K562 (cell line): ENCODE measurements around the gene CACNA1C. TPM values are rescaled to one million over a fixed set of nuclear protein-coding genes. Genes with fewer than 3 reads are reported as not detected.

ENCODE experiments used
- ATAC-seq: fragments of 200-7000 bp; cut with Tn5 transposase; 3 replicates; pipeline ENCODE4 v1.9.1; 2020; ENCODE audit warnings: moderate library complexity
- BruUV-seq: library from RNA; stranded (reverse); fragments of 400-500 nt; replicated peaks from 2 replicates; lab custom pipeline; 2021; lab: Mats Ljungman, UMichigan
- CTCF ChIA-PET: fragments of 300-600 bp; formaldehyde crosslinking; extraction: SDS; loops from one replicate; lab custom pipeline; 2021; ENCODE audit warnings: low intra/inter-chr PET ratio; lab: Yijun Ruan, JAX
- POLR2A ChIA-PET: fragments of 300-600, 350-650 bp; sonication (Branson Sonifier 250); formaldehyde crosslinking; extraction: SDS; loops from one replicate; lab custom pipeline; 2021; ENCODE audit warnings: antibody characterized with exemption, inconsistent platforms; lab: Yijun Ruan, JAX
- DNase-seq, 4 experiments: peaks; one replicate each; pipeline versions ENCODE4 v3.0.0 to v3.0.0-alpha.2; 2011 to 2018; ENCODE audit warnings: low spot score in 3 of 4, mixed read lengths in 3 of 4; ENCODE audit errors: extremely low read depth in 1 of 4
- FAIRE-seq: peaks from 2 replicates; lab custom pipeline; 2011; peaks lifted over from hg19 to GRCh38; lab: Jason Lieb, UNC
- H2AFZ ChIP-seq: 2 replicates; pipeline ENCODE4 v1.6.0; 2011; ENCODE audit warnings: low read depth, low read length, control low read depth, inconsistent platforms
- H3K27ac ChIP-seq: fragments of 200-600 bp; 3 replicates; pipeline ENCODE4 v1.8.0; 2011; ENCODE audit warnings: low read depth, mild to moderate bottlenecking, control low read depth, inconsistent platforms, low read length, moderate library complexity, mixed read lengths; ENCODE audit errors: extremely low read depth
- H3K27me3 ChIP-seq, 2 experiments: fragments of 300-600 bp in 1 of 2; 2 replicates in 1 of 2; 3 replicates in 1 of 2; pipeline versions ENCODE4 v1.6.0 to v1.8.0; 2011; ENCODE audit warnings: inconsistent platforms in 2 of 2, low read length in 2 of 2, mild to moderate bottlenecking in 1 of 2, mixed read lengths in 1 of 2, moderate library complexity in 1 of 2; ENCODE audit not compliant: control insufficient read depth in 2 of 2, insufficient read depth in 2 of 2
- H3K36me3 ChIP-seq: fragments of 300-600 bp; 3 replicates; pipeline ENCODE4 v1.8.0; 2011; ENCODE audit warnings: mild to moderate bottlenecking, low read length, inconsistent platforms; ENCODE audit not compliant: control insufficient read depth, insufficient read depth
- H3K4me1 ChIP-seq, 2 experiments: fragments of 200-600 bp in 1 of 2; replicated peaks in 1 of 2; 2 replicates in 1 of 2; 3 replicates in 1 of 2; pipeline versions ENCODE4 v1.5.1 to v1.8.0; 2011; ENCODE audit warnings: inconsistent platforms in 2 of 2, low read length in 2 of 2, mild to moderate bottlenecking in 1 of 2, mixed read lengths in 1 of 2, moderate library complexity in 1 of 2; ENCODE audit not compliant: control insufficient read depth in 2 of 2, insufficient read depth in 2 of 2
- H3K4me2 ChIP-seq: 2 replicates; pipeline ENCODE4 v1.6.1; 2011; ENCODE audit warnings: low read length, control low read depth, inconsistent platforms, mixed read lengths; ENCODE audit not compliant: insufficient read depth
- H3K4me3 ChIP-seq: fragments of 200-600 bp; sonication (generic), shearing (Covaris generic); 2 replicates; pipeline ENCODE4 v1.5.1; 2016; ENCODE audit warnings: control low read depth, inconsistent platforms
- H3K79me2 ChIP-seq: fragments of 200-600 bp; 3 replicates; pipeline ENCODE4 v1.8.0; 2011; ENCODE audit warnings: low read length, inconsistent platforms; ENCODE audit not compliant: control insufficient read depth, insufficient read depth
- H3K9ac ChIP-seq, 2 experiments: 2 replicates each; pipeline versions ENCODE4 v1.6.0 to v1.6.1; 2011; ENCODE audit warnings: low read depth in 2 of 2, low read length in 2 of 2, control low read depth in 1 of 2, inconsistent platforms in 1 of 2, mild to moderate bottlenecking in 1 of 2, mixed read lengths in 1 of 2; ENCODE audit not compliant: insufficient read depth in 1 of 2
- H3K9me1 ChIP-seq: one replicate; pipeline ENCODE4 v1.6.0; 2011; ENCODE audit warnings: inconsistent platforms, mild to moderate bottlenecking, low read length, moderate library complexity; ENCODE audit not compliant: control insufficient read depth, insufficient read depth
- H3K9me3 ChIP-seq: replicated peaks from 2 replicates; pipeline ENCODE4 v1.5.1; 2011; ENCODE audit warnings: low read depth, low read length, inconsistent platforms; ENCODE audit not compliant: control insufficient read depth, insufficient read depth
- H4K20me1 ChIP-seq: replicated peaks from 2 replicates; pipeline ENCODE4 v1.6.1; 2011; ENCODE audit warnings: low read length, inconsistent platforms, mixed read lengths; ENCODE audit not compliant: control insufficient read depth, insufficient read depth
- BCLAF1 ChIP-seq, 2 experiments: fragments of 450-650 bp in 1 of 2; IDR thresholded peaks; 2 replicates each; pipeline ENCODE4 v1.6.1; 2011 to 2017; ENCODE audit warnings: low read depth in 2 of 2, antibody characterized with exemption in 1 of 2, borderline replicate concordance in 1 of 2, low read length in 1 of 2, mild to moderate bottlenecking in 1 of 2, mixed read lengths in 1 of 2; ENCODE audit not compliant: control insufficient read depth in 1 of 2
- CTBP1 ChIP-seq: fragments of 450-650 bp; IDR thresholded peaks from 2 replicates; pipeline ENCODE4 v1.6.1; 2016; ENCODE audit warnings: borderline replicate concordance
- ILF3 ChIP-seq: fragments of 450-650 bp; IDR thresholded peaks from 2 replicates; pipeline ENCODE4 v1.6.1; 2018; ENCODE audit warnings: antibody characterized with exemption, mild to moderate bottlenecking, moderate library complexity, borderline replicate concordance
- POLR2A ChIP-seq: fragments of 450-650 bp; conservative IDR thresholded peaks from 2 replicates; pipeline ENCODE4 v1.6.1; 2016
- SNIP1 ChIP-seq: fragments of 450-650 bp; IDR thresholded peaks from 2 replicates; pipeline ENCODE4 v1.7.1; 2017; ENCODE audit warnings: low read depth, mild to moderate bottlenecking
- ZBTB40 ChIP-seq, 2 experiments: fragments of 450-650 bp in 1 of 2; sonication (generic) in 1 of 2; formaldehyde crosslinking in 1 of 2; IDR thresholded peaks; 2 replicates each; pipeline versions ENCODE4 v1.7.1 to v1.9.0; 2016 to 2022; ENCODE audit warnings: inconsistent platforms in 1 of 2, mild to moderate bottlenecking in 1 of 2, missing genetic modification reagents in 1 of 2
- ZFP1 ChIP-seq: fragments of 450-650 bp; formaldehyde crosslinking; IDR thresholded peaks from 2 replicates; pipeline ENCODE4 v1.4.0; 2020; ENCODE audit warnings: mild to moderate bottlenecking, mixed read lengths
- WGBS: fragments of 100-300 bp; shearing (Covaris generic); methylation state at CpG from one replicate; pipeline ENCODE4 v1.1.6; 2016; ENCODE audit warnings: low coverage, mixed read lengths; ENCODE audit not compliant: insufficient coverage; ENCODE audit errors: missing lambda C conversion rate; 5-methylcytosine and 5-hydroxymethylcytosine counted together
- in situ Hi-C: fragments of 300-500 bp; cut with MboI; formaldehyde crosslinking; loops from 4 replicates; pipeline ENCODE4 v1.15.0; 2018; ENCODE audit warnings: inconsistent platforms, mixed read lengths
- intact Hi-C: fragments of 100-400 bp; cut with micrococcal nuclease; formaldehyde crosslinking; loops from 2 replicates; pipeline ENCODE4 v1.14.2; 2022
- polyA plus RNA-seq, 8 experiments: library from polyadenylated mRNA; depleted of rRNA in 4 of 8; stranded (reverse) in 5 of 8; unstranded in 3 of 8; fragments of >200 nt; fragmentation: Nextera tagmentation in 2 of 8; fragmentation: Illumina TruSeq in 1 of 8; extraction: Ambion mirVana in 2 of 8; extraction: Trizol in 1 of 8; gene quantifications; 2 replicates each; pipeline versions ENCODE4 v1.2.1 to v1.2.3, GENCODE V29; 2011 to 2014; ENCODE audit warnings: inconsistent platforms in 1 of 8, missing spikeins in 1 of 8
- total RNA-seq, 7 experiments: library from RNA; depleted of rRNA in 6 of 7; stranded (reverse); fragments of >200 nt in 6 of 7; fragmentation: Illumina TruSeq in 2 of 7; extraction: Trizol in 2 of 7; gene quantifications; 2 replicates each; pipeline versions ENCODE4 v1.2.1 to v1.2.3, GENCODE V29; 2011 to 2021; ENCODE audit warnings: low replicate concordance in 1 of 7

The CACNA1C gene
- total and polyA plus RNA-seq, 9 of the 15 experiments (the other 6 are each of a cell fraction or from before 2014, with no cell fraction given) = not detected

- H3K27me3 ChIP-seq = peaks cover 5 to 28% of the 10 kb centered on the region in 2 experiments; a peak in 3 of 5 replicates
- intact Hi-C loops = no loop called here
- 5% methylated on average over 2 of the region's 3 CpGs for WGBS
- TF ChIP-seq ILF3 (no peak), ZFP1 (CRISPR knock-in tag) (no peak), SNIP1 (no peak), CTBP1 (no peak), POLR2A (no peak), ZBTB40 (IDR thresholded peaks at IDR 0.05) (no peak), ZBTB40 (CRISPR knock-in tag; IDR thresholded peaks at IDR 0.05) (no peak), BCLAF1 (IDR thresholded peaks at IDR 0.05; ENCODE audit: borderline replicate concordance in 1 of 2, control insufficient read depth in 1 of 2, low read depth in 2 of 2, low read length in 1 of 2) (no peak)
Observed at GRCh38 chr12:2375871-2376270, 323.1 kb downstream of the CACNA1C start.

More at GRCh38 chr12:2375871-2376270, 323.1 kb downstream of the CACNA1C start:
- no peak for ATAC-seq
- H3K9me3 ChIP-seq = no peaks in the 10 kb centered on the region
- H3K9me1 ChIP-seq = no peaks in the 10 kb centered on the region
- H3K36me3 ChIP-seq = no peaks in the 10 kb centered on the region
- BruUV-seq = no TSS peak
- no peak overlapping the region for H3K9ac ChIP-seq
- no peak for DNase-seq
- H3K4me1 ChIP-seq = no peaks in the 10 kb centered on the region
- H3K4me2 ChIP-seq = no peak overlapping the region
- no peaks in the 10 kb centered on the region for H4K20me1 ChIP-seq
- no peaks in the 10 kb centered on the region for H3K79me2 ChIP-seq
- no peak for FAIRE-seq
- ChIA-PET CTCF (no interaction called here), POLR2A (no interaction called here)
- in situ Hi-C loops = no loop called here
- no peak overlapping the region for H2AFZ ChIP-seq
- H3K27ac ChIP-seq = no peak overlapping the region
- no peak overlapping the region for H3K4me3 ChIP-seq
